ENCODE measurements around the gene MBOAT7.

The MBOAT7 gene

DNA sequence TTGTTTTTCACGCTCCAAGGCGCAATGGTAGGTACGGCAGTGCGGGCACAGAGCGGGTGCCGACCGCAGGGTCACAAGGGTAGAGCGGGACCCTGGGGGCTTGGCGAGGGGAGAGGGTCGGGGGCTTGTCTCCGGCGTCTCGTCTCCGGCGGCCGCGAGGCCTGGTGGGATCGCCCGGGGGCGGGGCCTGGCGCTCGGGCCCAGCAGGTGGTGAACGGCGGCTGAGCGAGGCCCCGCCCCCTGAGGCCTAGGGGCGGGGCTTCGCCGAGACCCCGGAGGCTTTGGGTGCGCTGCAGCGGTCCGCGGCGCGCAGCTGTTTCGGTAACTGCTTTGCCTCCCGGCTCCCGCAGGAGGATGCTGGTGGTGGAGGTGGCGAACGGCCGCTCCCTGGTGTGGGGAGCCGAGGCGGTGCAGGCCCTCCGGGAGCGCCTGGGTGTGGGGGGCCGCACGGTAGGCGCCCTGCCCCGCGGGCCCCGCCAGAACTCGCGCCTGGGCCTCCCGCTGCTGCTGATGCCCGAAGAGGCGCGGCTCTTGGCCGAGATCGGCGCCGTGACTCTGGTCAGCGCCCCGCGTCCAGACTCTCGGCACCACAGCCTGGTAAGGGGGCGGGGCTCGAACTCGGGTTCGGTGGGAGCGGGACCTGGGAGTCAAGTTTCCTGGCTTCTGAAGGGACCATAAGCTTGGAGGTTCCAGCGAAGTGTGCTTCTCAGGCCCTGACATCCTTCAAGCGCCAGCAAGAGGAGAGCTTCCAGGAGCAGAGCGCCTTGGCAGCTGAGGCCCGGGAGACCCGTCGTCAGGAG lies 1.8 kb upstream of the MBOAT7 start, which contains the start of gene TSEN34:
Gene TSEN34 (plus strand): TSS at position 298 of the 800 bp plus-strand sequence. CDS start 57 bp downstream, at position 355.
- no peak for TF ChIP-seq CTCF (IDR thresholded peaks at IDR 0.05; ENCODE audit: insufficient read depth, low read length)
- peak; percentile 52; the same call in 1 of the 2 replicates for TF ChIP-seq POLR2AphosphoS5 (IDR thresholded peaks at IDR 0.05; ENCODE audit: low read depth)
- TF ChIP-seq, protein P1, sequence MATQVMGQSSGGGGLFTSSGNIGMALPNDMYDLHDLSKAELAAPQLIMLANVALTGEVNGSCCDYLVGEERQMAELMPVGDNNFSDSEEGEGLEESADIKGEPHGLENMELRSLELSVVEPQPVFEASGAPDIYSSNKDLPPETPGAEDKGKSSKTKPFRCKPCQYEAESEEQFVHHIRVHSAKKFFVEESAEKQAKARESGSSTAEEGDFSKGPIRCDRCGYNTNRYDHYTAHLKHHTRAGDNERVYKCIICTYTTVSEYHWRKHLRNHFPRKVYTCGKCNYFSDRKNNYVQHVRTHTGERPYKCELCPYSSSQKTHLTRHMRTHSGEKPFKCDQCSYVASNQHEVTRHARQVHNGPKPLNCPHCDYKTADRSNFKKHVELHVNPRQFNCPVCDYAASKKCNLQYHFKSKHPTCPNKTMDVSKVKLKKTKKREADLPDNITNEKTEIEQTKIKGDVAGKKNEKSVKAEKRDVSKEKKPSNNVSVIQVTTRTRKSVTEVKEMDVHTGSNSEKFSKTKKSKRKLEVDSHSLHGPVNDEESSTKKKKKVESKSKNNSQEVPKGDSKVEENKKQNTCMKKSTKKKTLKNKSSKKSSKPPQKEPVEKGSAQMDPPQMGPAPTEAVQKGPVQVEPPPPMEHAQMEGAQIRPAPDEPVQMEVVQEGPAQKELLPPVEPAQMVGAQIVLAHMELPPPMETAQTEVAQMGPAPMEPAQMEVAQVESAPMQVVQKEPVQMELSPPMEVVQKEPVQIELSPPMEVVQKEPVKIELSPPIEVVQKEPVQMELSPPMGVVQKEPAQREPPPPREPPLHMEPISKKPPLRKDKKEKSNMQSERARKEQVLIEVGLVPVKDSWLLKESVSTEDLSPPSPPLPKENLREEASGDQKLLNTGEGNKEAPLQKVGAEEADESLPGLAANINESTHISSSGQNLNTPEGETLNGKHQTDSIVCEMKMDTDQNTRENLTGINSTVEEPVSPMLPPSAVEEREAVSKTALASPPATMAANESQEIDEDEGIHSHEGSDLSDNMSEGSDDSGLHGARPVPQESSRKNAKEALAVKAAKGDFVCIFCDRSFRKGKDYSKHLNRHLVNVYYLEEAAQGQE (IDR thresholded peaks at IDR 0.05; ENCODE audit: insufficient replicate concordance, low read depth), result no peak
- TF ChIP-seq GABPA (IDR thresholded peaks at IDR 0.05; ENCODE audit: low read depth), result no peak
- no peak for TF ChIP-seq SPI1 (IDR thresholded peaks at IDR 0.05; ENCODE audit: borderline replicate concordance, low read depth)
- Histone ChIP-seq H3K27ac (replicated peaks) (peak within 1 kb of the TSS; percentile 98), H3K4me3 (replicated peaks; ENCODE audit: insufficient read depth, low read length) (peak within 1 kb of the TSS; percentile 80), H3K27me3 (ENCODE audit: insufficient read depth, poor library complexity, severe bottlenecking) (no peaks in the 10 kb centered on the region)
- peak in 1 of 2 experiments; percentile 22 for DNase-seq (ENCODE audit: low read depth in 1 of 2, low spot score in 1 of 2)

DNA sequence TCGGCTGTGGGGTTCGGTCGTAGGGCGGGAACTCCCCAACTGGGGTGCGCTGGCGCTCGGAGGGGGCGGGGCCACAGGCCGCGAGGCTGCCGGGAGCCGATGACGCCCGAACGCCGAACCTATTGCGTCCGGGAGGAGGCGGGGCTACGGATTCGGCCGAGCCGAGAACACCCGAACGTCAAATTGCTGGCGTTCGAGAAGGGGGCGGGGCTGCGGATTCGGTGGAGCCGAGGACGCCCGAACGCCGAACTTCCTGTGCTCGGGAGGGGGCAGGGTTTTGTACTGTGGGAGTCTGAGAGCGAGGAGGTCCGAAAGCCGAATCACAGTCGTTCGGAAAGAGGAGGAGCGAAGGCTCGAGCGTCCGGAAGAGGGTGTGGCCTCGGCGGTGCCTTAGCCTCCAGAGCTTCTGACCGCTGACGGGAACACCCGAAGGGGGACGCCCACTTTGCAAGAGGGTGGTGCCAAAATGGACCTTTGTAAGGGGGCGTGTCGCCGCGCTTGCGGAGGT lies 1.2 kb upstream of the MBOAT7 start:
- Histone ChIP-seq H3K27me3 (ENCODE audit: insufficient read depth, poor library complexity, severe bottlenecking) (no peaks in the 10 kb centered on the region), H3K4me3 (replicated peaks; ENCODE audit: insufficient read depth, low read length) (peak overlapping the region; percentile 80), H3K27ac (replicated peaks) (peak overlapping the region; percentile 98)
- TF ChIP-seq POLR2AphosphoS5 (IDR thresholded peaks at IDR 0.05; ENCODE audit: low read depth) (no peak), SPI1 (IDR thresholded peaks at IDR 0.05; ENCODE audit: borderline replicate concordance, low read depth) (no peak), CTCF (IDR thresholded peaks at IDR 0.05; ENCODE audit: insufficient read depth, low read length) (no peak), GABPA (IDR thresholded peaks at IDR 0.05; ENCODE audit: low read depth) (no peak)
- TF ChIP-seq, protein P1 (IDR thresholded peaks at IDR 0.05; ENCODE audit: insufficient replicate concordance, low read depth), result no peak
- peak; percentile 98 to 99 for DNase-seq (ENCODE audit: low read depth in 1 of 2, low spot score in 1 of 2)

GRCh38 chr19:54189735-54190502 lies 539 bp upstream of the MBOAT7 start:
- H3K27ac ChIP-seq (replicated peaks), result peak overlapping the region; percentile 98
- peak; percentile 99 to 100 for DNase-seq (ENCODE audit: low read depth in 1 of 2, low spot score in 1 of 2)
- TF ChIP-seq GABPA (IDR thresholded peaks at IDR 0.05; ENCODE audit: low read depth) (no peak), POLR2AphosphoS5 (IDR thresholded peaks at IDR 0.05; ENCODE audit: low read depth) (peak; percentile 76), SPI1 (IDR thresholded peaks at IDR 0.05; ENCODE audit: borderline replicate concordance, low read depth) (peak; percentile 85; the same call in 1 of the 2 replicates)
- H3K4me3 ChIP-seq (replicated peaks; ENCODE audit: insufficient read depth, low read length), result peak overlapping the region; percentile 49
- H3K27me3 ChIP-seq (ENCODE audit: insufficient read depth, poor library complexity, severe bottlenecking), result no peaks in the 10 kb centered on the region
